HEK293 (cell line): Measurements from ENCODE around the gene CLEC16A.
A peak's percentile ranks its signal among the peaks of the same experiment; 100 is the strongest.

ENCODE experiments used
- CTCF ChIA-PET: fragments of 350-600 bp; formaldehyde crosslinking; extraction: SDS; loops from one replicate; lab custom pipeline; 2021; ENCODE audit warnings: antibody characterized with exemption; lab: Yijun Ruan, JAX
- POLR2A ChIA-PET: fragments of 300-600 bp; formaldehyde crosslinking; extraction: SDS; loops from one replicate; lab custom pipeline; 2020; ENCODE audit warnings: antibody characterized with exemption, inconsistent platforms; lab: Yijun Ruan, JAX
- H3K27ac ChIP-seq: fragments of 200-500 bp; sonication (Bioruptor generic); 2 replicates; pipeline ENCODE4 v1.5.1; 2014; ENCODE audit warnings: low read depth, low read length, control low read depth, inconsistent platforms; ENCODE audit errors: extremely low read depth
- H3K36me3 ChIP-seq, 2 experiments: fragments of 200-500 bp in 1 of 2; sonication (Bioruptor generic) in 1 of 2; 1 replicate in 1 of 2; 2 replicates in 1 of 2; pipeline ENCODE4 v1.5.1; 2014 to 2017; ENCODE audit warnings: inconsistent platforms in 2 of 2, low read length in 2 of 2; ENCODE audit not compliant: control insufficient read depth in 2 of 2, insufficient read depth in 1 of 2
- H3K4me1 ChIP-seq: fragments of 200-500 bp; sonication (Bioruptor generic); 2 replicates; pipeline ENCODE4 v1.5.1; 2014; ENCODE audit warnings: mild to moderate bottlenecking, low read length, inconsistent platforms; ENCODE audit not compliant: control insufficient read depth, insufficient read depth
- H3K4me3 ChIP-seq: 2 replicates; pipeline ENCODE4 v1.5.1; 2011; ENCODE audit warnings: low read depth, mild to moderate bottlenecking, control low read depth, low read length, moderate library complexity
- H3K9me3 ChIP-seq: fragments of 200-500 bp; sonication (Bioruptor generic); 2 replicates; pipeline ENCODE4 v1.5.1; 2014; ENCODE audit warnings: low read depth, low read length, inconsistent platforms; ENCODE audit not compliant: control insufficient read depth, insufficient read depth
- MYNN ChIP-seq: fragments of 450-650 bp; formaldehyde crosslinking; IDR thresholded peaks from 2 replicates; pipeline ENCODE4 v1.5.1; 2016; ENCODE audit warnings: missing biosample characterization, missing genetic modification characterization, borderline replicate concordance
- ZBTB8A ChIP-seq: fragments of 450-650 bp; formaldehyde crosslinking; IDR thresholded peaks from 2 replicates; pipeline ENCODE4 v1.5.1; 2016; ENCODE audit warnings: missing biosample characterization, missing genetic modification characterization
- ZNF23 ChIP-seq: fragments of 450-650 bp; formaldehyde crosslinking; IDR thresholded peaks from 2 replicates; pipeline ENCODE4 v1.5.1; 2016; ENCODE audit warnings: missing biosample characterization, missing genetic modification characterization, borderline replicate concordance
- ZNF248 ChIP-seq: fragments of 450-650 bp; formaldehyde crosslinking; IDR thresholded peaks from 2 replicates; pipeline ENCODE4 v1.5.1; 2017; ENCODE audit warnings: missing biosample characterization, missing genetic modification characterization
- ZNF354C ChIP-seq: fragments of 450-650 bp; formaldehyde crosslinking; IDR thresholded peaks from 2 replicates; pipeline ENCODE4 v1.5.1; 2016; ENCODE audit warnings: missing biosample characterization, missing genetic modification characterization, low read depth, borderline replicate concordance
- ZNF423 ChIP-seq: fragments of 450-650 bp; formaldehyde crosslinking; IDR thresholded peaks from 2 replicates; pipeline ENCODE4 v1.5.1; 2016; ENCODE audit warnings: missing biosample characterization, missing genetic modification characterization
- TF ChIP-seq, protein P1 (sequence below): fragments of 450-650 bp; formaldehyde crosslinking; IDR thresholded peaks from 2 replicates; pipeline ENCODE4 v1.5.1; 2016; ENCODE audit warnings: missing biosample characterization, missing genetic modification characterization, borderline replicate concordance
- TF ChIP-seq, protein P2 (sequence below): fragments of 450-650 bp; formaldehyde crosslinking; IDR thresholded peaks from 2 replicates; pipeline ENCODE4 v1.5.1; 2017; ENCODE audit warnings: missing biosample characterization, missing genetic modification characterization
- TF ChIP-seq, protein P3 (sequence below): fragments of 450-650 bp; formaldehyde crosslinking; IDR thresholded peaks from 2 replicates; pipeline ENCODE4 v1.5.1; 2017; ENCODE audit warnings: missing biosample characterization, missing genetic modification characterization
- TF ChIP-seq, protein P4 (sequence below): fragments of 450-650 bp; formaldehyde crosslinking; IDR thresholded peaks from 2 replicates; pipeline ENCODE4 v1.5.1; 2017; ENCODE audit warnings: missing biosample characterization, missing genetic modification characterization
- TF ChIP-seq, protein P5 (sequence below): fragments of 450-650 bp; formaldehyde crosslinking; optimal IDR thresholded peaks from 2 replicates; pipeline ENCODE3; 2016; ENCODE audit warnings: missing biosample characterization, mild to moderate bottlenecking, missing genetic modification characterization

CLEC16A gene

DNA sequence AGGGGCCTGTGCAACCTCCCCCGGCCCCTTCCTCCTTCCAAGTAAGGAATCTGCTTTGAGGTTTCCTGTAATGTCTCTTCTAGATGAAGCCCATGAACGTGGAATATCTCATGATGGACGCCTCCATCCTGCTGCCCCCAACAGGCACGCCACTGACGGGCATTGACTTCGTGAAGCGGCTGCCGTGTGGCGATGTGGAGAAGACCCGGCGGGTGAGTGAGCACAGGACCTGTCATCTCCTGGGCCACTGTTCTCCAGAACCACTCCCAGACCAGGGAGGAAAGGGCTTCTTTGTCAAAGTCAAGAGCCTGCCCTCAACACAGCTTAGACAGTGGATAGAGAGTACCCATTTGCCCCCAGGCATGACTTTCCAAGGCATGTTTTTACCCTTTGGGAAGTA, 107.1 kb downstream of the CLEC16A start (continued):
- TF ChIP-seq, protein P1, sequence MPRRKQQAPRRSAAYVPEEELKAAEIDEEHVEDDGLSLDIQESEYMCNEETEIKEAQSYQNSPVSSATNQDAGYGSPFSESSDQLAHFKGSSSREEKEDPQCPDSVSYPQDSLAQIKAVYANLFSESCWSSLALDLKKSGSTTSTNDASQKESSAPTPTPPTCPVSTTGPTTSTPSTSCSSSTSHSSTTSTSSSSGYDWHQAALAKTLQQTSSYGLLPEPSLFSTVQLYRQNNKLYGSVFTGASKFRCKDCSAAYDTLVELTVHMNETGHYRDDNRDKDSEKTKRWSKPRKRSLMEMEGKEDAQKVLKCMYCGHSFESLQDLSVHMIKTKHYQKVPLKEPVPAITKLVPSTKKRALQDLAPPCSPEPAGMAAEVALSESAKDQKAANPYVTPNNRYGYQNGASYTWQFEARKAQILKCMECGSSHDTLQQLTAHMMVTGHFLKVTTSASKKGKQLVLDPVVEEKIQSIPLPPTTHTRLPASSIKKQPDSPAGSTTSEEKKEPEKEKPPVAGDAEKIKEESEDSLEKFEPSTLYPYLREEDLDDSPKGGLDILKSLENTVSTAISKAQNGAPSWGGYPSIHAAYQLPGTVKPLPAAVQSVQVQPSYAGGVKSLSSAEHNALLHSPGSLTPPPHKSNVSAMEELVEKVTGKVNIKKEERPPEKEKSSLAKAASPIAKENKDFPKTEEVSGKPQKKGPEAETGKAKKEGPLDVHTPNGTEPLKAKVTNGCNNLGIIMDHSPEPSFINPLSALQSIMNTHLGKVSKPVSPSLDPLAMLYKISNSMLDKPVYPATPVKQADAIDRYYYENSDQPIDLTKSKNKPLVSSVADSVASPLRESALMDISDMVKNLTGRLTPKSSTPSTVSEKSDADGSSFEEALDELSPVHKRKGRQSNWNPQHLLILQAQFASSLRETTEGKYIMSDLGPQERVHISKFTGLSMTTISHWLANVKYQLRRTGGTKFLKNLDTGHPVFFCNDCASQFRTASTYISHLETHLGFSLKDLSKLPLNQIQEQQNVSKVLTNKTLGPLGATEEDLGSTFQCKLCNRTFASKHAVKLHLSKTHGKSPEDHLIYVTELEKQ (tag by site-specific recombination): no peak
- TF ChIP-seq ZNF354C (tag by site-specific recombination) (no peak), ZNF423 (tag by site-specific recombination) (no peak)

DNA sequence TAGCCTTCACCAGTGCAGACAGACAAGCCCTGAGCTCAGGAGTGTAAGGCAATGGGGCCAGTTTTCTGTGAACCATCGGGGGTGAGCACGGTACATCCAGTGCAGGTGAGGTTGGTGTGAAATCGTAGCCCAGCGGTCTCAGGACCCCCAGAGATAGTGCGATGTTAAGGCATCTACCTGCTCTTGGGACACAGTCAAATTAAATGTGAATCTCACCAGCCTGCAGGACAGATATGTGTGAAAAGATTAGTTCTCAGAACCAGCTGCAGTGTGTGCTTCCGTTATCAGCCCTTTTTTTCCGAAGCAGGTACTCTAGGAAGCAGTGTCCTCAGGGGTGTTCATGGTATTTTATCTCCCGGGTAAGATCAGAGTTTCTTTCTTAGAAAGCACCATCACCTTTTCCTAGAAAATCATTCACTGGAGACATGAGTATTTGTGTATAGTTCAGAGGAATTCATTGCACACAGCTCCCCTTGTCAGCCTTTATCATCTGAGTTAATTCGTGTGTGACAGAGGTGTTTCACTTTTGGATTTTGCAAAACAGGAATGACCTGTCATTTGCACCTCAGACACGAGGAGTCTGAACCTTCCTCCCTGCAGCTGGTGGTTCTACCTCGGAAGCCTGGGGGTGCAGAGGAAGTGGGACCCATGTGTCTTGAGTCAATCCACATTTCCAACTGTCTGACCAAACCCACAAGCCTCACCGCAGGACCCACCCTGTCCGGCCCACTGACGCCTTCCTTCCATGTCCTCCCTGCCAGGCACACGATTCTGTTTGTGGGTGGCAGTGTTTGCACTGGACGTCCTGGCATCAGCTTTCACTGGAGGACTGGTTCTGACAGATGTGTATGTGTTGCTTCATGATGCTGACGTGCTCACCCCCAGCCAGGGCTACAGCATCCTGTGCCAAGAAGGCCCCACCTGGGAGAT, 107.8 kb downstream of the CLEC16A start:
- ChIA-PET POLR2A (no interaction called here), CTCF (no interaction called here)
- H3K4me3 ChIP-seq: no peak overlapping the region
- H3K27ac ChIP-seq: no peak overlapping the region
- H3K36me3 ChIP-seq: peaks cover 0 to 43% of the 10 kb centered on the region in 2 experiments; a peak in 2 of 3 replicates
- peaks cover 3% of the 10 kb centered on the region for H3K4me1 ChIP-seq
- TF ChIP-seq ZNF23 (tag by site-specific recombination): no peak
- TF ChIP-seq, protein P2, sequence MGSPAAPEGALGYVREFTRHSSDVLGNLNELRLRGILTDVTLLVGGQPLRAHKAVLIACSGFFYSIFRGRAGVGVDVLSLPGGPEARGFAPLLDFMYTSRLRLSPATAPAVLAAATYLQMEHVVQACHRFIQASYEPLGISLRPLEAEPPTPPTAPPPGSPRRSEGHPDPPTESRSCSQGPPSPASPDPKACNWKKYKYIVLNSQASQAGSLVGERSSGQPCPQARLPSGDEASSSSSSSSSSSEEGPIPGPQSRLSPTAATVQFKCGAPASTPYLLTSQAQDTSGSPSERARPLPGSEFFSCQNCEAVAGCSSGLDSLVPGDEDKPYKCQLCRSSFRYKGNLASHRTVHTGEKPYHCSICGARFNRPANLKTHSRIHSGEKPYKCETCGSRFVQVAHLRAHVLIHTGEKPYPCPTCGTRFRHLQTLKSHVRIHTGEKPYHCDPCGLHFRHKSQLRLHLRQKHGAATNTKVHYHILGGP (tag by site-specific recombination): 0 out of 2 replicates have a peak, but pooled peaks have one; percentile 38
- TF ChIP-seq, protein P3, sequence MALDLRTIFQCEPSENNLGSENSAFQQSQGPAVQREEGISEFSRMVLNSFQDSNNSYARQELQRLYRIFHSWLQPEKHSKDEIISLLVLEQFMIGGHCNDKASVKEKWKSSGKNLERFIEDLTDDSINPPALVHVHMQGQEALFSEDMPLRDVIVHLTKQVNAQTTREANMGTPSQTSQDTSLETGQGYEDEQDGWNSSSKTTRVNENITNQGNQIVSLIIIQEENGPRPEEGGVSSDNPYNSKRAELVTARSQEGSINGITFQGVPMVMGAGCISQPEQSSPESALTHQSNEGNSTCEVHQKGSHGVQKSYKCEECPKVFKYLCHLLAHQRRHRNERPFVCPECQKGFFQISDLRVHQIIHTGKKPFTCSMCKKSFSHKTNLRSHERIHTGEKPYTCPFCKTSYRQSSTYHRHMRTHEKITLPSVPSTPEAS (tag by site-specific recombination): no peak
- no peaks in the 10 kb centered on the region for H3K9me3 ChIP-seq

DNA sequence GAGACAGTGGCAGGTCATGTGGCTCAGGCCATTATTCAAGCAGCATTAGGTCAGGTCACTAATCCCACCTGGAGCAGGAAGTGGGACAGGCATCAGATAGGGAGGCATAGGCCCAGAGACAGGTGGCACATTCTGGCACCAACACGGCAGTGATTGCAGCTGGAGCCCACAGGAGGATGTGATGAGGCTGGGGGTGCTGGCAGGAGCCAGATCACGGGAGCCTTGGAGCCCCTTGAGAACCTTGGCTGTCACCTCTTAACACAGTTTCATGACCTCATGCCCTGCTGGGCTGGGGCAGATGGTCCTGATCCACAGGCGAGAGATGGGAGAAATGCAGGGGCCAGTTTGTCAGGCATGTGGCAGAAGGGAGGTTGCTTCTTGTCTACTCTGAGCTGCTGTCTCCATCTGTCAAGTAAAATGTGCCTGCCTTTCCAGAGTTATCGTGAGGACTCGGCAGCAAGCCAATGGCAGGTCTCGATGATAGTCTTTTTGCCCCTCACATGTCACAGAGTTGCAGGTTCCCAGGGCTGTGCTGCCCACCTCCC, 109.6 kb downstream of the CLEC16A start:
- TF ChIP-seq ZNF248: no peak
- TF ChIP-seq ZBTB8A (tag by site-specific recombination): no peak
- TF ChIP-seq, all 188 proteins: peak for 0
- no peaks in the 10 kb centered on the region for H3K4me1 ChIP-seq
- ChIA-PET POLR2A (no interaction called here), CTCF (no interaction called here)
- no peak overlapping the region for H3K4me3 ChIP-seq
- H3K36me3 ChIP-seq: peaks cover 0 to 33% of the 10 kb centered on the region in 2 experiments; a peak in 2 of 3 replicates
- no peaks in the 10 kb centered on the region for H3K9me3 ChIP-seq
- no peak overlapping the region for H3K27ac ChIP-seq

DNA sequence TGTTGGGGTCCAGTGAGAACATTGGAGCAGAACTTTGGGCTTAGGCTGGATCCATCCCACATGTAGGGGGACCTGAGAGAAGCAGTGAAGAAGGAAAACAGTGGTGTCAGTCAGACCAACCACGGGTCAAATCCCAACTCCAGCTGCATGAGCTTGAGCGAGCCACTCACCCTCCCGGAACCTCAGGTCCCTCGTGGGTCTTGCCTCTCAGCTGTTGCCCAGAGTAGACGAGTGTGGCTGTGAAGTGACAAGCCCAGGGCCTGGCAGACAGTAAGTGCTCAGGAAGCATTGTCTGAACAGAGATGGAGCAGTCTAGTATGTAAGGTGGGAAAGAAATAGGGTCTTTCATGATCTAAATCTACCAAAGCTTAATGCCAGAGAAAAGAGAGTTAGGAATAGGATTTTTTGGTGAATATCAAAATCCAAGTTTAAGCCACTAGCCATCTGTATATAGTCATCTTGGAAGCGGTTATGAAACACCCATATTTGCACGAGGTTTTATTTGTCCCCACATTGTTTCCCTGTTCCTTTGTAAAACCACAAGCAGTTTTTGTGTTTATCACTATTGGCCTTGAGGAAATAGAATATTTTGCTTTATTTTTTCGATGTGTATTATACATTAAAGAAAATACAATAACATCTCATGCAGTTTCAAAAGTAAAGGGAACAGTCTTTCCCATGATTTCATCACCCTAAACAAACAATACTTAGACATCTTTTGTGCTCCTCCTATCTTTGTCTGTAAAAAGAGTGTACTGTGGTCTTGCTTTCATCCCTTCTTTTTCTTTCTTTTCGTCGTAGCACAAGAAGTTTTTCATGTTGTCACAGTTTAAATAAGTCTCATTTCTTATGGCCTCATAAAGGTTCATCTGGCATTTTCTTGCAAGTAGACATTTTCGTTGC, 112.0 kb downstream of the CLEC16A start:
- Histone ChIP-seq H3K9me3 (no peaks in the 10 kb centered on the region), H3K4me1 (no peaks in the 10 kb centered on the region), H3K27ac (no peak overlapping the region), H3K36me3 (peaks cover 0 to 41% of the 10 kb centered on the region in 2 experiments; a peak in 2 of 3 replicates), H3K4me3 (no peak overlapping the region)
- ChIA-PET CTCF (interaction anchor here (0.9 to 1.0 kb wide), 3 partner anchors 71 to 93 kb away, joined by 3 to 4 read pairs (median 3); no protein-coding TSS in a partner anchor), POLR2A (no interaction called here)
- TF ChIP-seq, protein P4, sequence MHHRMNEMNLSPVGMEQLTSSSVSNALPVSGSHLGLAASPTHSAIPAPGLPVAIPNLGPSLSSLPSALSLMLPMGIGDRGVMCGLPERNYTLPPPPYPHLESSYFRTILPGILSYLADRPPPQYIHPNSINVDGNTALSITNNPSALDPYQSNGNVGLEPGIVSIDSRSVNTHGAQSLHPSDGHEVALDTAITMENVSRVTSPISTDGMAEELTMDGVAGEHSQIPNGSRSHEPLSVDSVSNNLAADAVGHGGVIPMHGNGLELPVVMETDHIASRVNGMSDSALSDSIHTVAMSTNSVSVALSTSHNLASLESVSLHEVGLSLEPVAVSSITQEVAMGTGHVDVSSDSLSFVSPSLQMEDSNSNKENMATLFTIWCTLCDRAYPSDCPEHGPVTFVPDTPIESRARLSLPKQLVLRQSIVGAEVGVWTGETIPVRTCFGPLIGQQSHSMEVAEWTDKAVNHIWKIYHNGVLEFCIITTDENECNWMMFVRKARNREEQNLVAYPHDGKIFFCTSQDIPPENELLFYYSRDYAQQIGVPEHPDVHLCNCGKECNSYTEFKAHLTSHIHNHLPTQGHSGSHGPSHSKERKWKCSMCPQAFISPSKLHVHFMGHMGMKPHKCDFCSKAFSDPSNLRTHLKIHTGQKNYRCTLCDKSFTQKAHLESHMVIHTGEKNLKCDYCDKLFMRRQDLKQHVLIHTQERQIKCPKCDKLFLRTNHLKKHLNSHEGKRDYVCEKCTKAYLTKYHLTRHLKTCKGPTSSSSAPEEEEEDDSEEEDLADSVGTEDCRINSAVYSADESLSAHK (tag by site-specific recombination): no peak
- no peak for TF ChIP-seq MYNN
- TF ChIP-seq, protein P5, sequence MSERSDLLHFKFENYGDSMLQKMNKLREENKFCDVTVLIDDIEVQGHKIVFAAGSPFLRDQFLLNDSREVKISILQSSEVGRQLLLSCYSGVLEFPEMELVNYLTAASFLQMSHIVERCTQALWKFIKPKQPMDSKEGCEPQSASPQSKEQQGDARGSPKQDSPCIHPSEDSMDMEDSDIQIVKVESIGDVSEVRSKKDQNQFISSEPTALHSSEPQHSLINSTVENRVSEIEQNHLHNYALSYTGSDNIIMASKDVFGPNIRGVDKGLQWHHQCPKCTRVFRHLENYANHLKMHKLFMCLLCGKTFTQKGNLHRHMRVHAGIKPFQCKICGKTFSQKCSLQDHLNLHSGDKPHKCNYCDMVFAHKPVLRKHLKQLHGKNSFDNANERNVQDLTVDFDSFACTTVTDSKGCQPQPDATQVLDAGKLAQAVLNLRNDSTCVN: no peak
